Mesenchymal stem cell (in vitro differentiated cells and primary cell): ENCODE results near the gene DERA.

Experiments used
- DNase-seq: peaks from one replicate; pipeline ENCODE4 v3.0.0-alpha.2; 2013
- H2AFZ ChIP-seq: one replicate; pipeline ENCODE4 v1.6.1; 2013; ENCODE audit warnings: low read depth, mild to moderate bottlenecking, control low read depth, inconsistent platforms, low read length, moderate library complexity
- H2AK5ac ChIP-seq: 2 replicates; pipeline ENCODE4 v1.6.1; 2013; ENCODE audit warnings: low read length, moderate library complexity, mild to moderate bottlenecking, inconsistent platforms; ENCODE audit not compliant: severe bottlenecking
- H2BK120ac ChIP-seq: one replicate; pipeline ENCODE4 v1.6.1; 2013; ENCODE audit warnings: low read depth, mild to moderate bottlenecking, inconsistent platforms, low read length, moderate library complexity
- H2BK12ac ChIP-seq, 2 experiments: one replicate each; pipeline ENCODE4 v1.6.1; 2013; ENCODE audit warnings: inconsistent platforms in 2 of 2, low read length in 2 of 2, mild to moderate bottlenecking in 2 of 2, moderate library complexity in 2 of 2, control low read depth in 1 of 2
- H2BK15ac ChIP-seq: one replicate; pipeline ENCODE4 v1.6.1; 2013; ENCODE audit warnings: mild to moderate bottlenecking, low read depth, inconsistent platforms; ENCODE audit not compliant: poor library complexity, severe bottlenecking
- H2BK5ac ChIP-seq: 2 replicates; pipeline ENCODE4 v1.6.1; 2013; ENCODE audit warnings: low read depth, mild to moderate bottlenecking, low read length, control low read depth, inconsistent platforms; ENCODE audit not compliant: poor library complexity, severe bottlenecking
- H3K14ac ChIP-seq, 2 experiments: one replicate each; pipeline ENCODE4 v1.6.1; 2013; ENCODE audit warnings: inconsistent platforms in 2 of 2, low read length in 2 of 2, control low read depth in 1 of 2, mild to moderate bottlenecking in 1 of 2, moderate library complexity in 1 of 2
- H3K18ac ChIP-seq, 2 experiments: one replicate each; pipeline ENCODE4 v1.6.1; 2013; ENCODE audit warnings: inconsistent platforms in 2 of 2, low read length in 2 of 2, control low read depth in 1 of 2, low read depth in 1 of 2, mild to moderate bottlenecking in 1 of 2
- H3K23ac ChIP-seq, 2 experiments: one replicate each; pipeline ENCODE4 v1.6.1; 2013; ENCODE audit warnings: inconsistent platforms in 2 of 2, low read length in 2 of 2, mild to moderate bottlenecking in 2 of 2, moderate library complexity in 2 of 2, control low read depth in 1 of 2
- H3K27ac ChIP-seq: 2 replicates; pipeline ENCODE4 v1.5.1; 2013; ENCODE audit warnings: mild to moderate bottlenecking, moderate library complexity, low read length, control low read depth, inconsistent platforms; ENCODE audit not compliant: poor library complexity, severe bottlenecking
- H3K27me3 ChIP-seq, 2 experiments: 2 replicates each; pipeline versions ENCODE4 v1.6.1 to v1.7.0; 2013; ENCODE audit warnings: low read length in 2 of 2, mild to moderate bottlenecking in 2 of 2, moderate library complexity in 2 of 2, control low read depth in 1 of 2, inconsistent platforms in 1 of 2; ENCODE audit not compliant: control insufficient read depth in 1 of 2, insufficient read depth in 1 of 2
- H3K36me3 ChIP-seq, 2 experiments: 2 replicates each; pipeline versions ENCODE4 v1.6.1 to v1.7.0; 2013; ENCODE audit warnings: low read length in 2 of 2, control low read depth in 1 of 2, inconsistent platforms in 1 of 2, low read depth in 1 of 2, mild to moderate bottlenecking in 1 of 2; ENCODE audit not compliant: insufficient read depth in 2 of 2, control insufficient read depth in 1 of 2
- H3K4ac ChIP-seq, 2 experiments: one replicate each; pipeline ENCODE4 v1.6.1; 2013; ENCODE audit warnings: inconsistent platforms in 2 of 2, low read length in 2 of 2, mild to moderate bottlenecking in 2 of 2, moderate library complexity in 2 of 2, control low read depth in 1 of 2, low read depth in 1 of 2
- H3K4me1 ChIP-seq: 2 replicates; pipeline ENCODE4 v1.6.1; 2013; ENCODE audit warnings: low read depth, low read length, control low read depth; ENCODE audit not compliant: control insufficient read depth, insufficient read depth
- H3K4me2 ChIP-seq: 2 replicates; pipeline ENCODE4 v1.6.1; 2013; ENCODE audit warnings: low read length, mild to moderate bottlenecking, inconsistent platforms; ENCODE audit not compliant: poor library complexity, severe bottlenecking
- H3K4me3 ChIP-seq, 2 experiments: 2 replicates each; pipeline versions ENCODE4 v1.5.1 to v1.7.0; 2013; ENCODE audit warnings: low read length in 2 of 2, mild to moderate bottlenecking in 2 of 2, control low read depth in 1 of 2, low read depth in 1 of 2; ENCODE audit not compliant: insufficient read depth in 1 of 2
- H3K79me1 ChIP-seq: replicated peaks from 2 replicates; pipeline ENCODE4 v1.6.1; 2013; ENCODE audit warnings: mild to moderate bottlenecking, control low read depth, low read length, inconsistent platforms; ENCODE audit not compliant: poor library complexity, severe bottlenecking
- H3K9ac ChIP-seq: 2 replicates; pipeline ENCODE4 v1.7.0; 2013; ENCODE audit warnings: mild to moderate bottlenecking, low read length, moderate library complexity
- H3K9me3 ChIP-seq: 2 replicates; pipeline ENCODE4 v1.7.0; 2013; ENCODE audit warnings: mild to moderate bottlenecking, low read length; ENCODE audit not compliant: control insufficient read depth
- H4K8ac ChIP-seq: one replicate; pipeline ENCODE4 v1.6.1; 2013; ENCODE audit warnings: inconsistent platforms, mild to moderate bottlenecking, low read length, moderate library complexity
- H4K91ac ChIP-seq: one replicate; pipeline ENCODE4 v1.6.1; 2013; ENCODE audit warnings: mild to moderate bottlenecking, low read length, inconsistent platforms
- WGBS: methylation state at CpG from one replicate; pipeline ENCODE4 v1.1.7; 2013; ENCODE audit warnings: mixed read lengths; 5-methylcytosine and 5-hydroxymethylcytosine counted together

Gene DERA

DNA sequence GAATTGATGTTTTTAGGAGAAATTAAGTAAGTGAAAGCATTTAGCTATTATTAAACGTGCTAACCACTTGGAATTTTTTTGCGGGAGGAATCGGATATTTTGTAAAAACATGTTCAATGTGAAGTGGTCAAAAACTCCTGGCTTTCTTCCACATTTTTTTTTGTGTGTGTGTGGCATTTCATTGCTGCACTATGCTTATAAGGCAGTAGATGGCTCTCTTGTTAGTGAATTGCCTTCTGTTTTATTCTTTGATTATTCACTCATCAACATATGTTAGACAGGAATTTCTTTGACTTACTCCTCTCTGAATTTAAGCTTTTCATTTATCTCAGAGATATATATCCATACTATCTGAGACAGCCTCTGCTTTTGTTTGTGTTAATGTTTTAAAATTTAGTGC is 71.3 kb downstream of the DERA start:
- Histone ChIP-seq H3K14ac (no peak overlapping the region), H2BK120ac (no peak overlapping the region), H3K79me1 (peaks cover 19% of the 10 kb centered on the region), H2AFZ (no peak overlapping the region), H3K4me1 (peaks cover 3% of the 10 kb centered on the region), H3K4me3 (no peak overlapping the region), H3K23ac (no peak overlapping the region), H3K27me3 (no peaks in the 10 kb centered on the region), H3K9me3 (no peaks in the 10 kb centered on the region), H2BK5ac (no peak overlapping the region), H2BK15ac (no peak overlapping the region), H3K4ac (no peak overlapping the region), H3K36me3 (peaks cover 4 to 25% of the 10 kb centered on the region in 2 experiments), H3K9ac (peak overlapping the region; percentile 57), H4K91ac (no peak overlapping the region), H4K8ac (no peak overlapping the region), H2BK12ac (no peak overlapping the region), H3K27ac (no peak overlapping the region), H2AK5ac (no peak overlapping the region), H3K4me2 (no peak overlapping the region), H3K18ac (no peak overlapping the region)
- WGBS, result 85% methylated on average over 3 of the region's 3 CpGs
- DNase-seq, result peak; percentile 28

DNA sequence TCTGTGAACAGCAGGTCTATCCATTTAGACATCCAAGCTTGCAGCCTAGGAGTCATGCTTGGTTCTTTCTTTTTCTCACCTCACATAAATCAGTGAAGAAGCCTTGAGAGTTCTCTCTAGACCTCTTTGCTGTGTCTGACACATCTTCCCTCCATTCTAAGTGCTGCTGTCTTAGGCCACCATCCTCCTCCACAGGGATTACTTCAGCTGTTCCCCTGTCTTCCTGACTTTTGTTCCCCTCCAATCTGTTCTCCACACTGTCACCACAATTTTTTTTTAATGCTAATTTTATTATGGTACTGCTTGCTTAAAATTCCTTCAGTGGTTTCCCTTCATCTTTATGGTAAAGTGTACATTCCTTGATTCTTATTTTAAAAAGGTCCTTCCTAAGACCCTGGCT is 71.8 kb downstream of the DERA start:
- Histone ChIP-seq H2BK120ac (no peak overlapping the region), H3K79me1 (peaks cover 23% of the 10 kb centered on the region), H3K4me2 (no peak overlapping the region), H4K91ac (no peak overlapping the region), H3K9ac (peak overlapping the region; percentile 57), H3K4me1 (peaks cover 3% of the 10 kb centered on the region), H3K23ac (no peak overlapping the region), H3K36me3 (peaks cover 7 to 29% of the 10 kb centered on the region in 2 experiments), H2BK12ac (no peak overlapping the region), H3K18ac (no peak overlapping the region), H3K9me3 (no peaks in the 10 kb centered on the region), H4K8ac (no peak overlapping the region), H3K14ac (no peak overlapping the region), H2AFZ (no peak overlapping the region), H3K27me3 (no peaks in the 10 kb centered on the region), H2BK15ac (no peak overlapping the region), H3K4ac (no peak overlapping the region), H3K27ac (no peak overlapping the region), H3K4me3 (no peak overlapping the region), H2AK5ac (peak overlapping the region; percentile 35), H2BK5ac (no peak overlapping the region)
- no peak for DNase-seq

DNA sequence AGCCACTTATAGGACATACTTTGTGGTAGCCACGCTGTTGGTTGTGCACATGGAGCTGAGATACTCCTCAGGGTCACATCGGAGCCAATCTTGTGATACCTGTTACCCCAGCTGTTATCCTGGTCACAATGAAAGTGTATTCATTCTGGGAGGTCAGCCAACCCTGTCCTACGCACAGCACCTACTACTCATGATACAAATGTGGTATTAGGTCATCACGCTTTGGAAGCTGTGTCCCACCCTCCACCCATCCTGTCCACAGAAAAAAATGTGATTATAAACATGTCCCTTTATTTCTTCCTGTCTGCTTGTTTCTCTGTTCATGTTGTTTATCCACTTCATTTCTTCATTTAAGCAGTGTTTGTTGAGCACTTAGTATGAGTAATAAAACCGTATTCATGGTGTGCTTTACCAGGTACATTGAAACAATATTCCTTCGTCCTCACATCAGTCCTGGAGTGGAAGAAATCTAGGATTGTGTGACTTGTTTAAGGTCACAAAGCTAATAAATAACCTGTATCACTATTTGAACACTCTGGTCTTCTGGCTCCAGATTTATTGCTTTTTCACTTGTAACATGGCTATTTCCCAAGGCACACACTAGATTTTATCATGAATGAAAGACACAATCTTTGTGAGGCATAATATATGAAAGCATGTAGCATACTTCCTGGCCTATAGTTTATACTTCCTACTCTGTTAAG is 73.1 kb downstream of the DERA start:
- Histone ChIP-seq H2BK15ac (no peak overlapping the region), H2AFZ (no peak overlapping the region), H3K36me3 (peaks cover 20 to 42% of the 10 kb centered on the region in 2 experiments), H2BK12ac (no peak overlapping the region), H3K14ac (no peak overlapping the region), H3K4me1 (peaks cover 2% of the 10 kb centered on the region), H3K4me3 (no peak overlapping the region), H3K27me3 (no peaks in the 10 kb centered on the region), H2AK5ac (no peak overlapping the region), H4K8ac (peak overlapping the region; percentile 51), H3K4me2 (no peak overlapping the region), H4K91ac (no peak overlapping the region), H3K18ac (no peak overlapping the region), H3K9ac (peak overlapping the region; percentile 13), H3K23ac (no peak overlapping the region), H3K9me3 (no peaks in the 10 kb centered on the region), H2BK120ac (no peak overlapping the region), H3K4ac (no peak overlapping the region), H3K27ac (no peak overlapping the region), H3K79me1 (peaks cover 32% of the 10 kb centered on the region), H2BK5ac (no peak overlapping the region)
- DNase-seq, result no peak
- WGBS, result 86% methylated on average over 5 of the region's 6 CpGs

DNA sequence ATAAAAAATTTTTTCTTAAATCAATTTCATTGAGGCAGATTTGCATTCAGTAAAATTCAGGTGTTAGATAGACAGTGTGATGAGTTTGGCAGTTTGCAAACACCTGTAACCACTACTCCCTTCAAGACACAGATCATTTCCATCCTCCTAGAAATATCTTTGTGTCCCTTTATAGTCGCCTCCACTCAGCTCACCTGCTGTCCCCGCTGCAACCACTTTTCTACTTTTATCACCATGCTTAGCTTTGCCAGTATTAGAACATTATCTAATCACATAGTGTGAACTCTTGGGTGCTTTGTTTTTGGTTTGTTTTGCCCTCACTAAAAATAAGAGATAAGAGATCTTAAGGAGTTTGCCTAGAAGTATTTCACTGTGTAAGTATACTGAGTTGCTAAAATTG is 73.8 kb downstream of the DERA start:
- H3K14ac ChIP-seq, result no peak overlapping the region
- no peak overlapping the region for H3K4me2 ChIP-seq
- H2BK12ac ChIP-seq, result no peak overlapping the region
- no peak overlapping the region for H3K18ac ChIP-seq
- no peak overlapping the region for H3K23ac ChIP-seq
- peaks cover 20 to 46% of the 10 kb centered on the region in 2 experiments for H3K36me3 ChIP-seq
- no peak overlapping the region for H3K4me3 ChIP-seq
- H2BK5ac ChIP-seq, result no peak overlapping the region
- no peak overlapping the region for H2BK15ac ChIP-seq
- H3K27me3 ChIP-seq, result no peaks in the 10 kb centered on the region
- no peak overlapping the region for H3K4ac ChIP-seq
- H3K9me3 ChIP-seq, result no peaks in the 10 kb centered on the region
- H2AK5ac ChIP-seq, result no peak overlapping the region
- DNase-seq, result no peak
- no peak overlapping the region for H4K91ac ChIP-seq
- WGBS, result 100% methylated on average over 2 of the region's 2 CpGs
- no peak overlapping the region for H2AFZ ChIP-seq
- H4K8ac ChIP-seq, result no peak overlapping the region
- peaks cover 32% of the 10 kb centered on the region for H3K79me1 ChIP-seq
- no peak overlapping the region for H3K9ac ChIP-seq
- no peak overlapping the region for H3K27ac ChIP-seq
- no peak overlapping the region for H2BK120ac ChIP-seq
- peaks cover 2% of the 10 kb centered on the region for H3K4me1 ChIP-seq
